GM19438 (cell line): ENCODE measurements around the gene WFDC6.

Experiments used
- ATAC-seq: cut with Tn5 transposase; IDR thresholded peaks from one replicate; pipeline ENCODE4 v1.9.1; 2021; ENCODE audit warnings: low read depth; ENCODE audit not compliant: unreplicated experiment

Gene WFDC6

GRCh38 chr20:45518282-45518681, 21.0 kb downstream of the WFDC6 start:
- ATAC-seq: no peak

GRCh38 chr20:45515147-45515913, 24.0 kb downstream of the WFDC6 start, which contains the start of gene SPINT3:
Gene SPINT3, minus strand, starts transcription at chr20:45515622. Its CDS starts 14 bp downstream, at chr20:45515608.
- no peak for ATAC-seq

GRCh38 chr20:45510242-45510862, 28.9 kb downstream of the WFDC6 start:
- ATAC-seq: no peak

- ATAC-seq: no peak
Measured at GRCh38 chr20:45509091-45509490, 30.2 kb downstream of the WFDC6 start.

GRCh38 chr20:45508068-45508886, 31.0 kb downstream of the WFDC6 start:
- no peak for ATAC-seq

GRCh38 chr20:45507011-45507820, 32.1 kb downstream of the WFDC6 start:
- no peak for ATAC-seq

GRCh38 chr20:45506398-45506797, 32.9 kb downstream of the WFDC6 start:
- no peak for ATAC-seq

GRCh38 chr20:45503403-45503802, 35.9 kb downstream of the WFDC6 start:
- no peak for ATAC-seq

- no peak for ATAC-seq
Measured at GRCh38 chr20:45502561-45502960, 36.7 kb downstream of the WFDC6 start.

GRCh38 chr20:45501600-45501999, 37.7 kb downstream of the WFDC6 start:
- ATAC-seq: no peak

- ATAC-seq: no peak
Measured at GRCh38 chr20:45500022-45500421, 39.3 kb downstream of the WFDC6 start.

GRCh38 chr20:45497971-45498494, 41.2 kb downstream of the WFDC6 start:
- no peak for ATAC-seq

- no peak for ATAC-seq
Measured at GRCh38 chr20:45496166-45496565, 43.1 kb downstream of the WFDC6 start.

- ATAC-seq: no peak
Measured at GRCh38 chr20:45495501-45495941, 43.8 kb downstream of the WFDC6 start.

- ATAC-seq: no peak
Measured at GRCh38 chr20:45489083-45489531, 50.2 kb downstream of the WFDC6 start.

- ATAC-seq: no peak
Measured at GRCh38 chr20:45487231-45487635, 52.0 kb downstream of the WFDC6 start.

- ATAC-seq: no peak
Measured at GRCh38 chr20:45485388-45485787, 53.9 kb downstream of the WFDC6 start.

GRCh38 chr20:45484676-45485075, 54.6 kb downstream of the WFDC6 start:
- no peak for ATAC-seq
